Epithelial cell of esophagus (primary cell): ENCODE results near the gene ZBTB20.

ENCODE experiments used
- DNase-seq: peaks from one replicate; pipeline ENCODE4 v3.0.0; 2010; ENCODE audit warnings: low read depth
- H3K4me3 ChIP-seq: 2 replicates; pipeline ENCODE4 v1.5.1; 2011; ENCODE audit warnings: mild to moderate bottlenecking, low read length, control low read depth
- TF ChIP-seq, protein P1 (sequence below): IDR thresholded peaks from 2 replicates; pipeline ENCODE4 v1.5.1; 2011; ENCODE audit warnings: low read depth, mild to moderate bottlenecking, low read length, control low read depth, inconsistent platforms; ENCODE audit not compliant: insufficient read depth; ENCODE audit errors: missing control alignments

ZBTB20 gene

DNA sequence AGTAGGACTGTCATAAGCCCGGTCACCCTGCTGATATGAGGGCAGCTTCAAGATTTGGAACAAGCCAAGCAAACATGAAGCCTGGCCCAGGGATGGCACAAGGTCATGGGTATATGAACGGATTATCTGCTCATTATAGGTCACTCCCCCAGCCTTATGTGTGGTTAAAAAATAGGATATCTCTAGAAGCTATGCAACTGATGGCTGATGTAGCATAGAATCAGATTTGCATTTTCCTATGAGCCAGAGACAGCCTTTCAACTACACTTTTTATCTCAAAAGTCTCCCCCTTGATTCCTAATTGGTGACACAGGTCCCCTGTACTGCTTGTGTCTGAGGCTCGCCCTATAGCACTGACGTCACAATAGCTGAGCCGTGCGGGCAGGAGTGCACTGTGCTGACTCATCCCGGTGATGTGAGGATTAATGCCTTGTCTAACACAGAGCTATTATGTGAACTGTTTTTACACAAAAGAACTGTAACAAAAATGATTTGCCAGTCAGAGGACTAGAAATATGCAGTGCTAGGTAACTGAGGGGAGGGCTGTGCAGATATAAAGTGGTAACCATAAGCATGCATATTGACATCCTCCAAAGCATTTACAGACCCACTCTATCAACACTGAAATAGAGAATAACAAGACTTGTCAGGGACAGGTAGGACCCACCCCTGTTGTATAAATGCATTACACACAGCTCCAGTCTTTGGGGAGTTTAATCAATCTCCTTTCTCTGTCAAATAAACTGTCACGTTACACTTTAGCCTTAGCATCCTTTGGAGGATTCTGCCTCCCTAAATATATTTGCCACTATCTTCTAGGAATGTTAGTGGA, 648.3 kb downstream of the ZBTB20 start:
- DNase-seq: peak; percentile 94
- TF ChIP-seq, protein P1, sequence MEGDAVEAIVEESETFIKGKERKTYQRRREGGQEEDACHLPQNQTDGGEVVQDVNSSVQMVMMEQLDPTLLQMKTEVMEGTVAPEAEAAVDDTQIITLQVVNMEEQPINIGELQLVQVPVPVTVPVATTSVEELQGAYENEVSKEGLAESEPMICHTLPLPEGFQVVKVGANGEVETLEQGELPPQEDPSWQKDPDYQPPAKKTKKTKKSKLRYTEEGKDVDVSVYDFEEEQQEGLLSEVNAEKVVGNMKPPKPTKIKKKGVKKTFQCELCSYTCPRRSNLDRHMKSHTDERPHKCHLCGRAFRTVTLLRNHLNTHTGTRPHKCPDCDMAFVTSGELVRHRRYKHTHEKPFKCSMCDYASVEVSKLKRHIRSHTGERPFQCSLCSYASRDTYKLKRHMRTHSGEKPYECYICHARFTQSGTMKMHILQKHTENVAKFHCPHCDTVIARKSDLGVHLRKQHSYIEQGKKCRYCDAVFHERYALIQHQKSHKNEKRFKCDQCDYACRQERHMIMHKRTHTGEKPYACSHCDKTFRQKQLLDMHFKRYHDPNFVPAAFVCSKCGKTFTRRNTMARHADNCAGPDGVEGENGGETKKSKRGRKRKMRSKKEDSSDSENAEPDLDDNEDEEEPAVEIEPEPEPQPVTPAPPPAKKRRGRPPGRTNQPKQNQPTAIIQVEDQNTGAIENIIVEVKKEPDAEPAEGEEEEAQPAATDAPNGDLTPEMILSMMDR: no peak

DNA sequence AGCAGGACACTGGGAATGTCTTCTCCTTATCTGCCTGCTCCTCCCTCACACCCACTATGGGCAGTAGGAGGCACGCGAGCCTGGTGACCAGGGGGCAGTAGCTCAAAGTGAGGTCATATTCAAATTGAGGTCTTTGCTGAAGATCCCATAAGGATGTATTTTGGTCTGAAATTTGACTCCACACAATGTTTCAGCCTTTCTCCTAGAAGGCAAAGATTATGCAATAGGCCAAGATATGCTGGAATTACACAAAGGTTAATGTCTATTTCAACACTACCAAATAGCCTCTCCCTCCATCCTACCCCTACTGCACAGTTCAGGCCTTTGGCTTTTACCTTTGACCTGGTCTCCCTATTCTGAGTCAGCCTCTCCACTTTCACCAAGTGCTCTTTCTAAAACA, 650.2 kb downstream of the ZBTB20 start:
- TF ChIP-seq, protein P1: no peak
- peak; percentile 8 for DNase-seq
- H3K4me3 ChIP-seq: no peak overlapping the region

More for the DNA sequence above, 648.3 kb downstream of the ZBTB20 start:
- H3K4me3 ChIP-seq: no peak overlapping the region

DNA sequence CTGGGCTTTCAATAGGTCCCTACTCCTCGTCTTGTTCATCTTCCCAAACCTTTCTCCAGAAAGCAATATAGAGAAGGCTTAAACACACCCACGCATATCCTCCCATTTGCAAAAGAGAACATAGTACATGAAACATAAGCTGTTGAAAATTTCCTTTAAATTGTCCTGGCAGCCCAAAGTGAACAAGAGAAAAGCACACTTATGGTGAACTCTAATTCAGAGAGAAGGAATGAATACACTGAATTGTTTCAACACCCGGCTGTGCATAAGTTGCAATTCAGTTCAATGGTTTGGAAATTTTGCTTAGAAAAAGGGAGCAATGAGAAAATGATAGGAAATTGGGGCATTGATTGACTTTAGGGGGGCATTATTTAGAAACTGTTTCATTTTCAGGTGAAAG, 650.6 kb downstream of the ZBTB20 start:
- TF ChIP-seq, protein P1: no peak
- H3K4me3 ChIP-seq: no peak overlapping the region
- no peak for DNase-seq

DNA sequence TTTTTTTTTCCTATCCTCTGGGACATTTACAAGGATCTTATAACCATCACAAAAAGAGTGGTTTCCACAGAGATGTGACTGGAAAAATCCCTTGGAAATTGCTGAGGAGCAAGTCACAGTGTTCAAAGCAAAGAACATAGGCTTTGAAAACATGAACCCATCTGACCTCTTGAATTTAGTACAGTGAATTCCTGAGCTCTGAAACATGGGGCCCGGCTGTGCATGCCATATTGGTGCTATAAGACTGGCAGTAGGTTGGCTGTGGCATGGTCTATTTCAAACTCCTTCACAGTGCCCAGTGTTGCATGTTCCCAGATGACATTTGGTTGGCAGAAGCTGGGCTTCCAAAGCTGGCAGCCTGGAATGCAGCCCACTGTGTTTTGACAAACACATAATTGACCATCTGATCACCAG, 651.1 kb downstream of the ZBTB20 start:
- peak; percentile 28 for DNase-seq
- H3K4me3 ChIP-seq: no peak overlapping the region
- TF ChIP-seq, protein P1: no peak

DNA sequence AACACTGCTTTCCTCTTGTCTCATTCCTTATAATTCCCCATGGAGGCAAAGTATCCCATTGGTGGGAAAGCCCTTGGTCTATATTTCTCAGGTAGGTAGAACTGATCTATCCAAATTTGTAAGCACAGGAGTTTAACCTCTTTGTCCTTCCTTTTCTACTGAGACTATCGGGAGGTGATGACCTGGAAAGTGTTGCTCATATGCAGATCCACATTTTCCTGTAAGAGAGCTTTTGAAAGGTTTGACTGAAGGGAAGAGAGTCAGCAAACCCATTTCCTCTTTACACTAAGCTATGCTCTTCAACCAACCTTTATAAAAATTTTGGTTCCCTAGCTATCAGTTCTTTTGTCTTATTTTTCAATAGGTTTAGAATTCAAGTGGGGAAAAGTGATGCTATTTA, 652.6 kb downstream of the ZBTB20 start:
- H3K4me3 ChIP-seq: no peak overlapping the region
- TF ChIP-seq, protein P1: no peak
- DNase-seq: no peak

DNA sequence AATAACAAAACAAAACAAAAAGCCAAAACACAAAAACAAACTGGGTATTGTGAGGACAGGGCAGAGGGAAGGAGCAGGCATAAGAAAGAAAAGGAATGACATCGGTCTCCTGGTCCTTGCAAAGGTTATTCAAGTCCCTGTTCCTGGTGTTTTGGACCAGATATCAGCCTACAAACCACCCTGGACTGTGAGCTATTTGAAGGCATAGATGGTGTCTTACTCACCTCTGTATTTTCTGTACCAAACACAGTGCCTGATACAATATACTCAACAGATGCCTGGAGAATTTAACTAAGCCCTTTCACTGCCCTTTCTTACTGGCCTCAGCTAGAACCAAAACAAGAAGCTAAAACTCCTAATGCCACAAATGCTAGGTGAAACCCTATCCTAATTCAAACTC, 656.3 kb downstream of the ZBTB20 start:
- H3K4me3 ChIP-seq: no peak overlapping the region
- no peak for DNase-seq
- TF ChIP-seq, protein P1: no peak

DNA sequence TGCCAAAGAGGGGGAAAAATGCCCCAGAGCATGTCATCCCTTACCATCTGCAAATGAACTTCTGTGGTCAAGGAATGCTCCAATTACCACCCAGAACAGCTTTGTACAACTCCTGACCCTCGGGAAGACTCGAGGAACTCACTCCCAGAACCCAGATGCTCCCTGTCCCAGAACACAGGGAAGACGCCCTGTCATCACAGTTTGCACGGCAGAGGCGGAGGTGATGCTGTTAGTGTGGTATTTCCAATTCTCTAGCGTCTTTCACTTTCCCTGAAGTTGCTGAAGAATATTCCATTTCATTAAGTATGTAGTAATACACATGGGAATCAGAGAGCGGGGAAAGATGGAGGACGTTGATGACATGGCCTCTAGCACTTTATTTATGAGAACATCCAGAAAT, 659.6 kb downstream of the ZBTB20 start:
- TF ChIP-seq, protein P1: no peak
- no peak overlapping the region for H3K4me3 ChIP-seq
- DNase-seq: no peak
